ENCODE data around the gene CDH4. TPM values are rescaled to one million over a fixed set of nuclear protein-coding genes. Genes with fewer than 3 reads are reported as not detected.

CDH4 gene
- total and polyA plus RNA-seq, 2 of the 8 experiments (the other 6 are each of a cell fraction or from before 2014, with no cell fraction given): 4.3 to 7.9 TPM

DNA sequence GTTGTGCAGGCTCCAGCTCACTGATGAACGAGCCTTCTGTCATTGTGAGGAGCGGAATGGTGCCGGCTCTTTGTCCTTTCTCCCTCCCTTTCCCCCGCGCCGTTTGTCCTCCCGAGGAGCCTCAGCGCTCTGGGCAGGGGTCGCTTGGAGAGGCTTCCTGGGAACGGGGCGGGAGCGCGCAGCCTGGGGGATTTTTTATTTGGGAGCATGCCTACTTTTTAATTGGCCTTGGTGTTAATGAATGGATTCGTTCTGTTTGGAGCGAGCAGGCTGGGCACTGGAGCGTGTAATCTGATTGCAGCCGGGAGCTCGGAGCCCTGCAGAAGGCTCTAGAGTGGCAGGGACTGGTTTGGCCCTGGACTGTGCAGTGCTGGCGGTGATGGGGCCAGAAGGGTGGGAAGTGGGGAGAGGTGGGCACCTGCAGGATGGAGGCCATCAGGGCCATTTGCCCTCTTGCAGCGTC lies 118.8 kb downstream of the CDH4 start:
- Histone ChIP-seq H2AK5ac (ENCODE audit: low read depth, low read length) (no peak overlapping the region), H3K4me1 (replicated peaks in 1 of 4; ENCODE audit: control insufficient read depth in 3 of 4, insufficient read depth in 4 of 4, low read length in 3 of 4) (peaks cover 0 to 6% (median under 1%) of the 10 kb centered on the region in 4 experiments; a peak in 1 of 7 replicates), H4K91ac (replicated peaks; ENCODE audit: insufficient read length, low read length) (no peak overlapping the region), H3K14ac (ENCODE audit: insufficient read length) (no peak overlapping the region), H3K9me3 (ENCODE audit: insufficient read depth in 2 of 2, low read depth in 1 of 2, low read length in 1 of 2) (no peaks in the 10 kb centered on the region; a peak in 2 of 4 replicates), H3K79me1 (ENCODE audit: low read depth, low read length) (no peaks in the 10 kb centered on the region), H2BK12ac (ENCODE audit: low read depth, low read length) (no peak overlapping the region), H3K27ac (ENCODE audit: low read depth, low read length) (no peak overlapping the region), H3K4me2 (ENCODE audit: insufficient read depth in 1 of 2, low read depth in 2 of 2, low read length in 2 of 2) (no peak overlapping the region), H3K18ac (ENCODE audit: extremely low read depth, low read length) (no peak overlapping the region), H2BK20ac (ENCODE audit: low read length) (no peak overlapping the region), H4K5ac (ENCODE audit: insufficient read length, low read depth, low read length) (no peak overlapping the region), H3K36me3 (ENCODE audit: control insufficient read depth in 2 of 4, insufficient read depth in 4 of 4, low read length in 3 of 4) (no peaks in the 10 kb centered on the region), H3K4me3 (ENCODE audit: extremely low read depth in 1 of 4, insufficient read depth in 2 of 4, low read depth in 3 of 4, low read length in 4 of 4) (no peak overlapping the region), H3K4ac (replicated peaks; ENCODE audit: insufficient read length, low read depth, low read length) (no peak overlapping the region), H3K27me3 (replicated peaks in 1 of 4; ENCODE audit: control insufficient read depth in 3 of 4, extremely low read depth in 1 of 4, insufficient read depth in 3 of 4, low read length in 3 of 4) (peaks cover 0 to 6% (median 1%) of the 10 kb centered on the region in 4 experiments; a peak in 3 of 7 replicates), H2BK5ac (ENCODE audit: low read depth, low read length) (no peak overlapping the region), H2AFZ (ENCODE audit: low read length) (no peak overlapping the region), H4K20me1 (replicated peaks in 1 of 2; ENCODE audit: control insufficient read depth in 1 of 2, insufficient read depth in 2 of 2, low read length in 2 of 2) (no peaks in the 10 kb centered on the region), H3K79me2 (ENCODE audit: control insufficient read depth in 1 of 2, insufficient read depth in 2 of 2, low read length in 2 of 2) (no peaks in the 10 kb centered on the region), H2BK15ac (ENCODE audit: low read length) (no peak overlapping the region), H2BK120ac (replicated peaks; ENCODE audit: low read depth, low read length) (no peak overlapping the region), H4K8ac (ENCODE audit: extremely low read depth, insufficient read depth, low read length) (no peak overlapping the region), H3K23me2 (ENCODE audit: low read depth, low read length) (peaks cover 8% of the 10 kb centered on the region; the same call in 1 of the 2 replicates), H3K23ac (ENCODE audit: insufficient read length) (no peak overlapping the region), H3K9ac (replicated peaks in 1 of 4; ENCODE audit: extremely low read depth in 1 of 4, low read depth in 3 of 4, low read length in 3 of 4) (no peak overlapping the region), H3K56ac (replicated peaks; ENCODE audit: insufficient read length, low read depth, low read length) (no peak overlapping the region)
- CTCF ChIA-PET (ENCODE audit: partially characterized antibody): interaction anchor here (1.4 to 1.6 kb wide), 2 partner anchors 21 to 108 kb away, joined by 5 to 7 read pairs; no protein-coding TSS in a partner anchor
- WGBS, 2 experiments (ENCODE audit: extremely low coverage in 1 of 2, insufficient coverage in 1 of 2, insufficient read length in 1 of 2, insufficient replicate concordance in 2 of 2, low coverage in 1 of 2, low lambda C conversion rate in 2 of 2, missing lambda C conversion rate in 1 of 2): 82% methylated on average over 16 of the region's 20 CpGs; no CpG with 5 or more reads in 1 of the 2 experiments
- POLR2A ChIA-PET (ENCODE audit: partially characterized antibody): interaction anchor here (1.5 kb wide), 1 partner anchor 66 kb away, joined by 4 read pairs; no protein-coding TSS in a partner anchor
- no peak for DNase-seq (ENCODE audit: low read depth in 1 of 2, low spot score in 2 of 2)
- no peak for FAIRE-seq
- TF ChIP-seq SIX5 (IDR thresholded peaks at IDR 0.05; ENCODE audit: low read depth, low read length) (no peak), POU5F1 (IDR thresholded peaks at IDR 0.05; ENCODE audit: low read depth, low read length) (no peak), TBP (IDR thresholded peaks at IDR 0.05; ENCODE audit: low read depth, low read length) (no peak), RFX5 (IDR thresholded peaks at IDR 0.05; ENCODE audit: borderline replicate concordance, low read depth, low read length) (no peak), PHF8 (conservative IDR thresholded peaks at IDR 0.05; ENCODE audit: low read depth, low read length) (no peak), EGR1 (IDR thresholded peaks at IDR 0.05; ENCODE audit: borderline replicate concordance, low read depth, low read length) (no peak), KDM4A (IDR thresholded peaks at IDR 0.05; ENCODE audit: low read depth, low read length, severe bottlenecking) (no peak), BCL11A (IDR thresholded peaks at IDR 0.05; ENCODE audit: low read depth in 2 of 2, low read length in 2 of 2) (no peak)
- TF ChIP-seq, protein P1, sequence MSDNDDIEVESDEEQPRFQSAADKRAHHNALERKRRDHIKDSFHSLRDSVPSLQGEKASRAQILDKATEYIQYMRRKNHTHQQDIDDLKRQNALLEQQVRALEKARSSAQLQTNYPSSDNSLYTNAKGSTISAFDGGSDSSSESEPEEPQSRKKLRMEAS (IDR thresholded peaks at IDR 0.05): no peak
- TF ChIP-seq, protein P2, sequence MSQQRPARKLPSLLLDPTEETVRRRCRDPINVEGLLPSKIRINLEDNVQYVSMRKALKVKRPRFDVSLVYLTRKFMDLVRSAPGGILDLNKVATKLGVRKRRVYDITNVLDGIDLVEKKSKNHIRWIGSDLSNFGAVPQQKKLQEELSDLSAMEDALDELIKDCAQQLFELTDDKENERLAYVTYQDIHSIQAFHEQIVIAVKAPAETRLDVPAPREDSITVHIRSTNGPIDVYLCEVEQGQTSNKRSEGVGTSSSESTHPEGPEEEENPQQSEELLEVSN (IDR thresholded peaks at IDR 0.05): no peak

All from H1 (cell line).